ENCODE measurements around the gene PIGM. TPM values are rescaled to one million over a fixed set of nuclear protein-coding genes. Genes with fewer than 3 reads are reported as not detected.
A peak's percentile ranks its signal among the peaks of the same experiment; 100 is the strongest.

PIGM gene
- polyA plus RNA-seq, 1 experiment, result 6.6 TPM

- no peak for TF ChIP-seq CTCF (IDR thresholded peaks at IDR 0.05; ENCODE audit: low read depth, low read length)
- peaks cover 8% of the 10 kb centered on the region for H3K27me3 ChIP-seq (ENCODE audit: control insufficient read depth, insufficient read depth, low read length)
- no peak for DNase-seq (ENCODE audit: low read depth, low spot score)
- H3K4me3 ChIP-seq (ENCODE audit: low read depth, low read length), result no peak overlapping the region
- no peaks in the 10 kb centered on the region for H3K9me3 ChIP-seq (ENCODE audit: control insufficient read depth, insufficient read depth, low read length)
- H3K27ac ChIP-seq (ENCODE audit: low read depth, low read length), result no peak overlapping the region
- ChIA-PET CTCF (interaction anchor here (0.6 to 9.7 kb wide), 7 partner anchors 9 to 206 kb away, joined by 3 to 380 read pairs (median 75); partner anchors contain the start of genes IGSF9 and PIGM), POLR2A (no interaction called here)
Measured at GRCh38 chr1:160004425-160004824, 27.4 kb downstream of the PIGM start.

- ChIA-PET CTCF (interaction anchor here (0.6 to 9.7 kb wide), 8 partner anchors 10 to 205 kb away, joined by 3 to 380 read pairs (median 68); partner anchors contain the start of genes IGSF9 and PIGM), POLR2A (no interaction called here)
- peaks cover 3% of the 10 kb centered on the region for H3K27me3 ChIP-seq (ENCODE audit: control insufficient read depth, insufficient read depth, low read length)
- no peaks in the 10 kb centered on the region for H3K9me3 ChIP-seq (ENCODE audit: control insufficient read depth, insufficient read depth, low read length)
- H3K27ac ChIP-seq (ENCODE audit: low read depth, low read length), result no peak overlapping the region
- no peak overlapping the region for H3K4me3 ChIP-seq (ENCODE audit: low read depth, low read length)
- no peak for DNase-seq (ENCODE audit: low read depth, low spot score)
- TF ChIP-seq CTCF (IDR thresholded peaks at IDR 0.05; ENCODE audit: low read depth, low read length), result no peak
Measured at GRCh38 chr1:160004001-160004400, 27.8 kb downstream of the PIGM start.

GRCh38 chr1:160001440-160001839, 30.4 kb downstream of the PIGM start:
- no peak for TF ChIP-seq CTCF (IDR thresholded peaks at IDR 0.05; ENCODE audit: low read depth, low read length)
- ChIA-PET POLR2A (interaction anchor here (1.1 kb wide), 1 partner anchor 76 kb away, joined by 3 read pairs; the partner anchor contains the start of gene TAGLN2), CTCF (interaction anchor here (1.0 to 9.7 kb wide), 4 partner anchors 56 to 203 kb away, joined by 3 to 380 read pairs (median 60); partner anchors contain the start of gene IGSF9)
- Histone ChIP-seq H3K27ac (ENCODE audit: low read depth, low read length) (no peak overlapping the region), H3K4me3 (ENCODE audit: low read depth, low read length) (no peak overlapping the region), H3K9me3 (ENCODE audit: control insufficient read depth, insufficient read depth, low read length) (no peaks in the 10 kb centered on the region), H3K27me3 (ENCODE audit: control insufficient read depth, insufficient read depth, low read length) (peaks cover 2% of the 10 kb centered on the region)
- no peak for DNase-seq (ENCODE audit: low read depth, low spot score)

- peaks cover 2% of the 10 kb centered on the region for H3K27me3 ChIP-seq (ENCODE audit: control insufficient read depth, insufficient read depth, low read length)
- no peak for DNase-seq (ENCODE audit: low read depth, low spot score)
- H3K9me3 ChIP-seq (ENCODE audit: control insufficient read depth, insufficient read depth, low read length), result no peaks in the 10 kb centered on the region
- no peak overlapping the region for H3K4me3 ChIP-seq (ENCODE audit: low read depth, low read length)
- H3K27ac ChIP-seq (ENCODE audit: low read depth, low read length), result no peak overlapping the region
- no peak for TF ChIP-seq CTCF (IDR thresholded peaks at IDR 0.05; ENCODE audit: low read depth, low read length)
- CTCF ChIA-PET, result interaction anchor here (0.7 to 1.7 kb wide), 4 partner anchors 8 to 107 kb away, joined by 3 to 27 read pairs (median 4); no protein-coding TSS in a partner anchor
- POLR2A ChIA-PET, result no interaction called here
Measured at GRCh38 chr1:159999204-159999603, 32.6 kb downstream of the PIGM start.

GRCh38 chr1:159996653-159997052, 35.1 kb downstream of the PIGM start:
- H3K9me3 ChIP-seq (ENCODE audit: control insufficient read depth, insufficient read depth, low read length), result no peaks in the 10 kb centered on the region
- H3K4me3 ChIP-seq (ENCODE audit: low read depth, low read length), result no peak overlapping the region
- CTCF ChIA-PET, result interaction anchor here (0.5 to 6.3 kb wide), 4 partner anchors 10 to 202 kb away, joined by 3 to 68 read pairs (median 5); no protein-coding TSS in a partner anchor
- peak; percentile 29 for DNase-seq (ENCODE audit: low read depth, low spot score)
- no peak overlapping the region for H3K27ac ChIP-seq (ENCODE audit: low read depth, low read length)
- H3K27me3 ChIP-seq (ENCODE audit: control insufficient read depth, insufficient read depth, low read length), result peaks cover 2% of the 10 kb centered on the region
- POLR2A ChIA-PET, result no interaction called here
- no peak for TF ChIP-seq CTCF (IDR thresholded peaks at IDR 0.05; ENCODE audit: low read depth, low read length)
